Activated naive CD4-positive, alpha-beta T cell treated with anti-CD3 and anti-CD28 coated beads, Interleukin-2, amount 10 ng/mL, durations not matched to agents 7 days and 5 days (primary cell): ENCODE data around the gene YPEL4.
A peak's percentile ranks its signal among the peaks of the same experiment; 100 is the strongest.

Experiments
- CTCF ChIA-PET: fragments of 350-600 bp; sonication (Branson Sonifier 250); formaldehyde crosslinking; loops from one replicate; lab custom pipeline; 2021; ENCODE audit warnings: antibody characterized with exemption; lab: Charles Lee
- DNase-seq: peaks from one replicate; pipeline ENCODE4 v3.0.0-alpha.2; 2020
- H3K27ac Mint-ChIP-seq: one replicate; pipeline ENCODE4 v1.8.0; 2021; ENCODE audit warnings: mild to moderate bottlenecking, moderate library complexity, mixed read lengths
- H3K27me3 Mint-ChIP-seq: one replicate; pipeline ENCODE4 v1.8.0; 2021; ENCODE audit warnings: mild to moderate bottlenecking, mixed read lengths
- H3K36me3 Mint-ChIP-seq: one replicate; pipeline ENCODE4 v1.8.0; 2021; ENCODE audit warnings: mixed read lengths
- H3K4me1 Mint-ChIP-seq: one replicate; pipeline ENCODE4 v1.8.0; 2021; ENCODE audit warnings: mixed read lengths
- H3K4me3 Mint-ChIP-seq: one replicate; pipeline ENCODE4 v1.8.0; 2021; ENCODE audit warnings: mild to moderate bottlenecking, moderate library complexity, mixed read lengths
- H3K9me3 Mint-ChIP-seq: one replicate; pipeline ENCODE4 v1.8.0; 2021; ENCODE audit warnings: mixed read lengths

The YPEL4 gene

GRCh38 chr11:57646194-57646798, 3.4 kb downstream of the YPEL4 start:
- Mint-ChIP-seq H3K4me1 (peaks cover 51% of the 10 kb centered on the region), H3K4me3 (no peak overlapping the region), H3K27me3 (peaks cover 78% of the 10 kb centered on the region), H3K27ac (no peak overlapping the region), H3K36me3 (no peaks in the 10 kb centered on the region), H3K9me3 (no peaks in the 10 kb centered on the region)
- no peak for DNase-seq
- CTCF ChIA-PET = interaction anchor here (0.7 to 1.7 kb wide), 4 partner anchors 78 to 173 kb away, joined by 3 to 8 read pairs (median 4); partner anchors contain the start of gene UBE2L6

- peaks cover 82% of the 10 kb centered on the region for H3K27me3 Mint-ChIP-seq
- H3K9me3 Mint-ChIP-seq = no peaks in the 10 kb centered on the region
- H3K36me3 Mint-ChIP-seq = no peaks in the 10 kb centered on the region
- peaks cover 51% of the 10 kb centered on the region for H3K4me1 Mint-ChIP-seq
- H3K4me3 Mint-ChIP-seq = no peak overlapping the region
- CTCF ChIA-PET = interaction anchor here (1.7 to 7.6 kb wide), 6 partner anchors 74 to 189 kb away, joined by 7 to 266 read pairs (median 16); partner anchors contain the start of gene UBE2L6
- no peak for DNase-seq
- no peak overlapping the region for H3K27ac Mint-ChIP-seq
Observed at GRCh38 chr11:57645689-57646085, 4.0 kb downstream of the YPEL4 start.

DNA sequence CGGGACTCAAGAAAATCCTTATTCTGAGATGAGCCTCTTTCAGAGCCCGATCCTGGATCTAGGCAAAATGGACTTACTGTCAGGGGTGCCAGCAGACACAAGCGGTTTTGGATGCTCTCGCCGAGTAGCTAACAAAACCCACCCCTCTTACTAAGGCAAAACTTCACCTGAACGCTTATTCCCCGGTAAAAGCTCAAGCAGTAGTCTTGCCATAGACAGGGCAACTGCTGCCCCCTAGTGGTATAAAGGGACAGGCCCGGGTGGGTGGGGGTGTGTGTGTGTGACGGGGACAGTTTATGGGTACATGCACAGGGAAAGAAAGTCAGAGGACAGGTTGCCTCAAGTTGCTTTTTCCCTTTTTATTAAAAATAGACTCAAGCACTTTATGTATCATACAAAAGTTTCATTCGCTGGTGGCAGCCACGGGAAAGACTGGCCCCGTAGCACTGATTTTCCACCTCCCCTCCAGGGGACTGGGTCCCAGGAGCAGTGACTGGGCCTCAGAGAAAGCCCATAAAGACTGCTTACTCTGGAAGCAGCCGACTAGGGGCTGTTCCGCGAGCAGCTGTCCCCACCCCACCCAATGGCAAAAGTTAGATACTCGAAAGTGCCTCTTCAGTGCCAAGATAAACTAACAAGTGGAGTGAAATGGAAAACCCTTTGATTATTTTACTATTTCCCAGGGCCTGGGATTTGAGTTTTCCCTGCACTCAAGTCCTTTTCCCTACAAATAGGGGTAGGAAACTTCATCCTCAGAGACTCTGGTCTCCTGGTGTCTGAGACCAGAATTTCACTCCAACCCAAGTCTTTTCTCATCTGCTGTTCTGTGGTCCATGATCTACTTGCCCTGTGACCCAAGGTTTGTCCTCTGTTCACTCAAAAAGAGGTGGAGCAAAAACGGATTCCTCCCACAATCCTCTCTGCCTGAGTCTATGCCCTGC, 4.7 kb downstream of the YPEL4 start:
- Mint-ChIP-seq H3K4me3 (no peak overlapping the region), H3K9me3 (no peaks in the 10 kb centered on the region), H3K36me3 (no peaks in the 10 kb centered on the region), H3K27ac (no peak overlapping the region), H3K27me3 (peaks cover 81% of the 10 kb centered on the region), H3K4me1 (peaks cover 47% of the 10 kb centered on the region)
- DNase-seq = peak; percentile 92
- CTCF ChIA-PET = interaction anchor here (0.6 to 7.6 kb wide), 33 partner anchors 9 to 879 kb away, joined by 3 to 266 read pairs (median 4); partner anchors contain the start of genes CLP1, SLC43A1 and UBE2L6

- CTCF ChIA-PET = interaction anchor here (0.9 to 7.6 kb wide), 24 partner anchors 9 to 881 kb away, joined by 3 to 266 read pairs (median 6); partner anchors contain the start of genes CLP1, SLC43A1 and UBE2L6
- Mint-ChIP-seq H3K27me3 (peaks cover 81% of the 10 kb centered on the region), H3K4me3 (no peak overlapping the region), H3K36me3 (no peaks in the 10 kb centered on the region), H3K9me3 (no peaks in the 10 kb centered on the region), H3K27ac (no peak overlapping the region), H3K4me1 (peaks cover 44% of the 10 kb centered on the region)
- no peak for DNase-seq
Observed at GRCh38 chr11:57643802-57644201, 5.9 kb downstream of the YPEL4 start.

DNA sequence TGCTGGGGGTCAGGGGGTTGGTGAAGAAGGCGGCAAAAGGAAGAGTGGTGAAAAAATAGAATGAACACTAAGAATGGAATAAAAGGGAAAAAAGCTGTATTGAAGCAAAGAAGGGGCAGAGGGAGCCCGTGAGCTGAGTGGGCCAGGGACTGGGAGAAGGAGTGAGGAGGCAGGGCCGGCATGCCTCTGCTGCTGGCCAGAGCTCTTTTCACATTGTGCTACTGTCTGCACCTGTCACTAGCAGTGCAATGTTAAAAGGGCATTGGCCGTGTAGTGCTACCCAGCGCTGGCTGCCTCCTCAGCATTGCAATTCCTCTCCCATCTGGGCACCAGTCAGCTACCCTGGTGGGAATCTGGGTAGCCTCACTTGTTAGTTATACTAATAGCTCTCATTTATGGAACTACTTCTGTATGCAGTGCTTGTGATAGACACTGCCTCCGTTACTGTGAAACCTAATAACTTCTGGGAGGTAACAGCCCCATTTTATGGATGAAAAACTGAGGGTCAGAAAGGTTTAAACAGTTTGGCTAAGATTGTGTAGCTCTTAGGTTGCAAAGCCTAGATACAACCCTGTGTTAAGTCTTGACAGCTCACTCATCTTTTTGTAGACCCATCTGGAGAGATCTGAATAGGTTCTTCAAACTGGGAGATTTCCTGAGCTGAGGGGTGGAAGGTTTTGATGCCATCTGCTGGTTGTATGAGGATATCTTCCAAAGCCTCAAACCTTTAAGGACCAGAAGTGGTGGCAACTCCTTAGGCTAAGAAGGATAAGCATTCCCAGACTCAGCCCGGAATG, 8.5 kb downstream of the YPEL4 start:
- peak; percentile 47 for DNase-seq
- Mint-ChIP-seq H3K9me3 (no peaks in the 10 kb centered on the region), H3K4me3 (no peak overlapping the region), H3K36me3 (no peaks in the 10 kb centered on the region), H3K27ac (no peak overlapping the region), H3K4me1 (peaks cover 32% of the 10 kb centered on the region), H3K27me3 (peaks cover 81% of the 10 kb centered on the region)
- CTCF ChIA-PET = interaction anchor here (0.6 to 7.6 kb wide), 24 partner anchors 10 to 298 kb away, joined by 3 to 266 read pairs (median 4); partner anchors contain the start of genes CLP1, RTN4RL2 and UBE2L6

GRCh38 chr11:57640068-57640800, 9.5 kb downstream of the YPEL4 start:
- CTCF ChIA-PET = interaction anchor here (0.7 to 7.6 kb wide), 25 partner anchors 8 to 1465 kb away, joined by 3 to 266 read pairs (median 4); partner anchors contain the start of genes RTN4RL2, TIMM10 and UBE2L6
- no peak for DNase-seq
- no peak overlapping the region for H3K27ac Mint-ChIP-seq
- no peaks in the 10 kb centered on the region for H3K9me3 Mint-ChIP-seq
- peak overlapping the region; percentile 83 for H3K4me3 Mint-ChIP-seq
- peaks cover 72% of the 10 kb centered on the region for H3K27me3 Mint-ChIP-seq
- H3K36me3 Mint-ChIP-seq = no peaks in the 10 kb centered on the region
- H3K4me1 Mint-ChIP-seq = peaks cover 28% of the 10 kb centered on the region

- peaks cover 70% of the 10 kb centered on the region for H3K27me3 Mint-ChIP-seq
- no peaks in the 10 kb centered on the region for H3K9me3 Mint-ChIP-seq
- no peaks in the 10 kb centered on the region for H3K36me3 Mint-ChIP-seq
- peaks cover 28% of the 10 kb centered on the region for H3K4me1 Mint-ChIP-seq
- DNase-seq = peak; percentile 39
- CTCF ChIA-PET = interaction anchor here (1.0 to 7.6 kb wide), 14 partner anchors 8 to 1466 kb away, joined by 3 to 266 read pairs (median 4); partner anchors contain the start of genes RTN4RL2 and UBE2L6
- peak overlapping the region; percentile 83 for H3K4me3 Mint-ChIP-seq
- H3K27ac Mint-ChIP-seq = peak overlapping the region; percentile 42
Observed at GRCh38 chr11:57639321-57640067, 10.2 kb downstream of the YPEL4 start.

GRCh38 chr11:57638811-57639320, 10.8 kb downstream of the YPEL4 start:
- peak; percentile 30 for DNase-seq
- Mint-ChIP-seq H3K4me1 (peaks cover 28% of the 10 kb centered on the region), H3K36me3 (no peaks in the 10 kb centered on the region), H3K27me3 (peaks cover 76% of the 10 kb centered on the region), H3K4me3 (peak overlapping the region; percentile 83), H3K9me3 (no peaks in the 10 kb centered on the region), H3K27ac (no peak overlapping the region)
- CTCF ChIA-PET = interaction anchor here (1.0 to 7.6 kb wide), 9 partner anchors 8 to 885 kb away, joined by 3 to 266 read pairs (median 8); partner anchors contain the start of genes RTN4RL2 and UBE2L6

DNA sequence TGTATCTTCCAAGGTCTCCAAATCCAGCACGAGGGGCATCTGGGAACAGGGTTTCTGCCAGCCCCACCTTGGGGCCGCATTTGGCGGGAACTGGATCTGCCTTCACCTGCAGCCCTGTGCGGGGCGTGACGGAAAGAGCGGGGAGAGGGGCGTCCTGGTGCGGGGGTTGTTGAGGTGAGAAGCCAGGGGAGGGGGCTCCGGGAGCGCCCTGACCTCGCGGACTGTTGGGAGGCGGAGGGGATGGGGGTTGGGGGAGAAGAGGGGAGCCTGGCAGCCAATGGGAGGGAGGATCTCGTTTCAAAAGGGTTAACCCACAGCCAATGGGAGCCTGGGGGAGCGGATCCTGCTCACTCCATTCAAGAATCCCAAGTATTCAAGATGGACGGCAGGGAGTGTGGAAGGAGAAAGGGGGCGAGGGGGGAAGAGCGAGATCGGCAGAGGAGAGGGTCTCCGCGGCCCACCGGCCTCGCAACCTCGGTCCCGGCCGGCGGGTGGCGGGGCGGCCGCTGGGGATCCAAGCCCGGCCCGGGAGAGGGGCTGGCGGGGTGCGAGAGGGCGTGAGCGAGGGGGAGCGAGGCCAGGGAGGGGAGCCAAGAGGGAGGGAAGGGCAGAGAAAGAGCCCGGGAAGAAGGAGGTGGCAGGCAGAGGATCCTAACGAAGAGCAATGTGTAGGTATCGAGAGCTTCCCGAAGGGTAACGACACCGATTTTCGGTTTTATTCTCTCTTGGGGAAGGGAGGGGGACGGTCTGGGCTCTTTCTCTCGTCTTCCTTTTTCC, 11.5 kb downstream of the YPEL4 start:
- DNase-seq = peak; percentile 45
- Mint-ChIP-seq H3K4me3 (peak overlapping the region; percentile 83), H3K9me3 (no peaks in the 10 kb centered on the region), H3K36me3 (no peaks in the 10 kb centered on the region), H3K4me1 (peaks cover 28% of the 10 kb centered on the region), H3K27ac (peak overlapping the region; percentile 70), H3K27me3 (peaks cover 76% of the 10 kb centered on the region)
- CTCF ChIA-PET = interaction anchor here (1.0 to 7.6 kb wide), 6 partner anchors 10 to 180 kb away, joined by 3 to 266 read pairs (median 28); partner anchors contain the start of genes RTN4RL2 and UBE2L6

- H3K36me3 Mint-ChIP-seq = no peaks in the 10 kb centered on the region
- no peak overlapping the region for H3K27ac Mint-ChIP-seq
- H3K4me3 Mint-ChIP-seq = peak overlapping the region; percentile 83
- CTCF ChIA-PET = interaction anchor here (1.5 to 2.1 kb wide), 2 partner anchors 69 to 163 kb away, joined by 6 to 13 read pairs; partner anchors contain the start of gene UBE2L6
- peaks cover 28% of the 10 kb centered on the region for H3K4me1 Mint-ChIP-seq
- H3K9me3 Mint-ChIP-seq = no peaks in the 10 kb centered on the region
- H3K27me3 Mint-ChIP-seq = peaks cover 76% of the 10 kb centered on the region
- no peak for DNase-seq
Observed at GRCh38 chr11:57637626-57638004, 12.1 kb downstream of the YPEL4 start.

DNA sequence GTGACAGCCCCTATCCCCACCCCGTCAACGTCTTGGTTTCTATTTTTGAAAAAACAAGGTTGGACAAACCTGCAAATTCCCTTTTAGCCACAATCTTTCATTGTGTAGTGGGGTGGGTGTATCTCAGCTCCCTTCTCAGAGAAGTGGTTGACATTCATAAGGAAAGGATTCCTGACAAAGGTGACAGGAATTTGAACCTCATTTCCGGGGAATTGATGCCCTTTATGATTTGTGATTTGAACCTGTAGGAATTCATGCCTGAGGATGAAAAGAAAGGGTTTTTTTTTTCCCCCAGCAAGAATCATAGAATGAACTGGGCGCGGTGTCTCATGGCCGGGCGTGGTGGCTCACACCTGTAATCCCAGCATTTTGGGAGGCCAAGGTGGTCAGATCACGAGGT, 14.5 kb downstream of the YPEL4 start:
- Mint-ChIP-seq H3K36me3 (no peaks in the 10 kb centered on the region), H3K27ac (no peak overlapping the region), H3K9me3 (no peaks in the 10 kb centered on the region), H3K4me3 (no peak overlapping the region), H3K27me3 (peaks cover 78% of the 10 kb centered on the region), H3K4me1 (peaks cover 18% of the 10 kb centered on the region)
- CTCF ChIA-PET = interaction anchor here (0.7 to 1.2 kb wide), 2 partner anchors 9 to 13 kb away, joined by 3 to 4 read pairs; no protein-coding TSS in a partner anchor
- DNase-seq = no peak
